Neural cell (in vitro differentiated cells): ENCODE data around the gene EHD4. TPM values are rescaled to one million over a fixed set of nuclear protein-coding genes. Genes with fewer than 3 reads are reported as not detected.

Experiments
- H2AFZ ChIP-seq: fragments of 200-600, 300-800 bp; sonication (generic), shearing (Covaris generic); 2 replicates; pipeline ENCODE4 v1.6.0; 2014; ENCODE audit warnings: low read depth, mild to moderate bottlenecking, antibody characterized with exemption, low read length, moderate library complexity
- H3F3A ChIP-seq: fragments of 200-600 bp; shearing (Covaris generic); 2 replicates; pipeline ENCODE4 v1.6.1; 2016; ENCODE audit warnings: mild to moderate bottlenecking, moderate library complexity, mixed read lengths, antibody characterized with exemption, low read length; ENCODE audit not compliant: insufficient read depth, poor library complexity, severe bottlenecking
- H3K27ac ChIP-seq: fragments of 200-600, 300-800 bp; sonication (generic), shearing (Covaris generic); 2 replicates; pipeline ENCODE4 v1.5.1; 2014; ENCODE audit warnings: mild to moderate bottlenecking, low read length, moderate library complexity
- H3K27me3 ChIP-seq: fragments of 300-800, 200-600 bp; sonication (generic), shearing (Covaris generic); 2 replicates; pipeline ENCODE4 v1.6.0; 2014; ENCODE audit warnings: mild to moderate bottlenecking, low read depth, low read length, moderate library complexity; ENCODE audit not compliant: insufficient read depth
- H3K36me3 ChIP-seq: fragments of 300-800, 200-600 bp; sonication (generic), shearing (Covaris generic); 2 replicates; pipeline ENCODE4 v1.5.1; 2014; ENCODE audit warnings: mild to moderate bottlenecking, antibody characterized with exemption, low read length, moderate library complexity; ENCODE audit not compliant: insufficient read depth
- H3K4me2 ChIP-seq: fragments of 300-800, 200-600 bp; sonication (generic), shearing (Covaris generic); 2 replicates; pipeline ENCODE4 v1.6.0; 2014; ENCODE audit warnings: mild to moderate bottlenecking, low read length
- H3K4me3 ChIP-seq: fragments of 300-800, 200-600 bp; sonication (generic), shearing (Covaris generic); 2 replicates; pipeline ENCODE4 v1.5.1; 2014; ENCODE audit warnings: mild to moderate bottlenecking, low read length, moderate library complexity
- H3K79me2 ChIP-seq: fragments of 200-600 bp; shearing (Covaris generic); replicated peaks from 2 replicates; pipeline ENCODE4 v1.6.0; 2014; ENCODE audit warnings: mild to moderate bottlenecking, low read length, moderate library complexity; ENCODE audit not compliant: insufficient read depth
- H3K9ac ChIP-seq: fragments of 300-800, 200-600 bp; sonication (generic), shearing (Covaris generic); 2 replicates; pipeline ENCODE4 v1.6.1; 2016; ENCODE audit warnings: mild to moderate bottlenecking, low read length, mixed read lengths
- H3K9me2 ChIP-seq: fragments of 200-600 bp; shearing (Covaris generic); 2 replicates; pipeline ENCODE4 v1.6.1; 2016; ENCODE audit warnings: mild to moderate bottlenecking, low read length, mixed read lengths; ENCODE audit not compliant: insufficient read depth
- H3K9me3 ChIP-seq: fragments of 200-600, 300-800 bp; sonication (generic), shearing (Covaris generic); 2 replicates; pipeline ENCODE4 v1.6.1; 2016; ENCODE audit warnings: mild to moderate bottlenecking, mixed run types, low read length, moderate library complexity, mixed read lengths
- H4K20me1 ChIP-seq: fragments of 200-600 bp; shearing (Covaris generic); 2 replicates; pipeline ENCODE4 v1.6.1; 2016; ENCODE audit warnings: mild to moderate bottlenecking, mixed run types; ENCODE audit not compliant: insufficient read depth
- CTCF ChIP-seq: fragments of 450-650 bp; IDR thresholded peaks from 2 replicates; pipeline ENCODE4 v1.5.1; 2014; ENCODE audit warnings: antibody characterized with exemption, mild to moderate bottlenecking, moderate library complexity; ENCODE audit not compliant: poor library complexity, severe bottlenecking
- EP300 ChIP-seq: fragments of 450-650 bp; conservative IDR thresholded peaks from 2 replicates; pipeline ENCODE4 v1.6.1; 2014; ENCODE audit warnings: antibody characterized with exemption, mild to moderate bottlenecking, moderate library complexity; ENCODE audit not compliant: poor library complexity, severe bottlenecking
- EZH2 ChIP-seq: fragments of 200-600, 300-800 bp; shearing (Covaris generic), sonication (generic); IDR thresholded peaks from 2 replicates; pipeline ENCODE4 v1.6.1; 2014; ENCODE audit warnings: antibody characterized with exemption, low read length, borderline replicate concordance, mild to moderate bottlenecking; ENCODE audit not compliant: insufficient read depth, poor library complexity, severe bottlenecking
- MXI1 ChIP-seq: fragments of 450-650 bp; conservative IDR thresholded peaks from 2 replicates; pipeline ENCODE4 v1.6.1; 2014; ENCODE audit warnings: antibody characterized with exemption, mild to moderate bottlenecking; ENCODE audit not compliant: poor library complexity, severe bottlenecking
- POLR2AphosphoS5 ChIP-seq: IDR thresholded peaks from 2 replicates; pipeline ENCODE4 v1.6.1; 2012
- RAD21 ChIP-seq: fragments of 450-650 bp; conservative IDR thresholded peaks from 2 replicates; pipeline ENCODE4 v1.6.1; 2014; ENCODE audit warnings: antibody characterized with exemption, mild to moderate bottlenecking, moderate library complexity
- REST ChIP-seq: IDR thresholded peaks from 2 replicates; pipeline ENCODE4 v1.6.1; 2012; ENCODE audit warnings: borderline replicate concordance
- SMC3 ChIP-seq: fragments of 450-650 bp; conservative IDR thresholded peaks from 2 replicates; pipeline ENCODE4 v1.6.1; 2014; ENCODE audit warnings: antibody characterized with exemption, mild to moderate bottlenecking, moderate library complexity; ENCODE audit not compliant: poor library complexity
- TAF1 ChIP-seq: IDR thresholded peaks from 2 replicates; pipeline ENCODE4 v1.6.1; 2012; ENCODE audit warnings: low read depth
- polyA plus RNA-seq: library from polyadenylated mRNA; depleted of rRNA; stranded (reverse); fragments of >200 nt; gene quantifications from 2 replicates; pipeline ENCODE4 v1.2.3, GENCODE V29; 2014

The EHD4 gene
- polyA plus RNA-seq, 1 donor from 2014 or later: 0.09 TPM

GRCh38 chr15:41941644-41942415 is 30.5 kb downstream of the EHD4 start:
- H4K20me1 ChIP-seq: no peaks in the 10 kb centered on the region
- H3K27ac ChIP-seq: no peak overlapping the region
- no peak overlapping the region for H3K4me3 ChIP-seq
- no peak overlapping the region for H3K9ac ChIP-seq
- H2AFZ ChIP-seq: no peak overlapping the region
- TF ChIP-seq TAF1 (no peak), REST (no peak), EZH2 (no peak), POLR2AphosphoS5 (no peak), SMC3 (no peak), CTCF (no peak), RAD21 (no peak), MXI1 (no peak), EP300 (no peak)
- H3K36me3 ChIP-seq: no peaks in the 10 kb centered on the region
- H3K9me3 ChIP-seq: no peaks in the 10 kb centered on the region
- H3K79me2 ChIP-seq: no peaks in the 10 kb centered on the region
- H3K27me3 ChIP-seq: no peaks in the 10 kb centered on the region
- H3K9me2 ChIP-seq: no peaks in the 10 kb centered on the region
- H3K4me2 ChIP-seq: no peak overlapping the region
- H3F3A ChIP-seq: no peaks in the 10 kb centered on the region

- H3F3A ChIP-seq: no peaks in the 10 kb centered on the region
- H3K4me3 ChIP-seq: no peak overlapping the region
- H3K9me2 ChIP-seq: no peaks in the 10 kb centered on the region
- H2AFZ ChIP-seq: no peak overlapping the region
- TF ChIP-seq POLR2AphosphoS5 (no peak), REST (no peak)
- no peak overlapping the region for H3K27ac ChIP-seq
- no peaks in the 10 kb centered on the region for H3K27me3 ChIP-seq
- H3K9ac ChIP-seq: no peak overlapping the region
- H3K9me3 ChIP-seq: no peaks in the 10 kb centered on the region
- H4K20me1 ChIP-seq: no peaks in the 10 kb centered on the region
- no peaks in the 10 kb centered on the region for H3K36me3 ChIP-seq
- H3K79me2 ChIP-seq: no peaks in the 10 kb centered on the region
- no peak overlapping the region for H3K4me2 ChIP-seq
Observed at GRCh38 chr15:41940441-41940857, 31.9 kb downstream of the EHD4 start.
